ENCODE data around the gene FTCD.

DNA sequence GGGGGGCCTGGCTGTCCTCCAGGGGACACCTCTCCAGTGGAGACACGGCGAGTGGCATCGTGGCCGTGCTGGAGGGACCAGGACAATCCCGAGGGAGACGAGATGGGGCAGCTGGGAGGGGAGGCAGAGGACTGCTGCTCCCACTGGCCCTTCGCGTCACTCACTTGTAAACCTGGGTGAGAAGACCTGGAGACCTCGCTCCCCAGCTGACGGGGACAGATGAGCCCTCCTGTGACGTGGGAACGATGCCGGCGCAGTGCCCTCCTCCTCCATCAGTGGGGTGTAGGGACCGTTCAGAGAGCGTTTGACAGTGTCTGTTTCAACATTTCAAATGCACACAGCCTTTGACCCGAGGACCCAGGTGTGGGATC lies 24.3 kb upstream of the FTCD start:
- TF ChIP-seq POLR2A (IDR thresholded peaks at IDR 0.05; ENCODE audit: low read length) (no peak), GATA1 (IDR thresholded peaks at IDR 0.05; ENCODE audit: low read depth, low read length) (no peak)
